HL-60/S4 (cell line): ENCODE data around the gene PALB2.

ENCODE experiments used
- in situ Hi-C: fragments of 300-500 bp; cut with MboI; formaldehyde crosslinking; loops from 2 replicates; pipeline ENCODE4 v1.14.3; 2022; ENCODE audit warnings: low sequenced_read_pairs

PALB2 gene

DNA sequence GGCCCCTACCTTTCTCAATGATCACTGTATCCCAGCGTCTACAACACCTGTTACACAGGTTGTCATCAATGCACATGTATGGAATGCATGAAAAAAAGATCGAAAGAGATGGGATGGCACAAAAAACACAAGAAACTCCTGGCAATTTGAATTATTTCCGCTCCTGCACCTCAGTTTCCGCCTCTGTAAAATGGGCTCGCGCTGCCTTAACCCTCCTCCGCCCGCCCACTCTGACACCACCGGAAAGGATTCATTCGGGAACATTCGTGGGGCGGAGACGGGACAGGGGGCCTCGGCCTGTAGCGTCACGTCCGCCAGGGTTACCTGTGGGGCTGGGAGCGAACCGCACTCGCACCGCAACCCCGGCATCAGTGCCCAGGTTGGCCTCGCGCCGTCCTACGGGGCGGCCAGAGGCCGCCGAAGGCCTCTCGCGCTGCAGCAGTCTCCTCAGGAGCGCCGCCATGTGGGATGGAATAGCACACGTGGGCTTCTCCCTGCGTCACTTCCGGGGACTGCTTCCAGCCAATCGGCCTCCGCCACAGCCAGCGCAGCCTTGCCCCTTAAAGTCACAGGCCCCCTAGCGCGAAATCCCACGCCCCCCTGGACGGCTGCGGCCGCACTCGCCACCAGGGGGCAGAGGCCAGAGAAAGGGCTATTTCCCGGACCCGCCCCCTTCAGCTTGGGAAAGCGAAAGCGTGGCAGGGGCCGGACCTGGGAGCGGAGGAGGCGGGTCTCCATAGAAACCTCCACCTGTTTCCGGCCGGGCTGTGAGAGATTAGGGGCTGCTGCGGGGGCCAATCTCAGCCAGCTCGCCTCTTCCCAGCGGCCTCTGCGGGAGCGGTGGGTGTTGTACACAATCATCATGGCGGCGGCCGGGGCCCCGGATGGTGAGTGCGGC is 84.0 kb downstream of the PALB2 start, which contains the start of the genes EARS2 and UBFD1:
EARS2 (minus strand) TSS at position 470 of the 898 bp plus-strand sequence; CDS start at position 463, 7 bp downstream.
UBFD1 (plus strand) TSS at position 847 of the 898 bp plus-strand sequence; CDS start at position 863, 16 bp downstream.
- in situ Hi-C loops, result no loop called here

DNA sequence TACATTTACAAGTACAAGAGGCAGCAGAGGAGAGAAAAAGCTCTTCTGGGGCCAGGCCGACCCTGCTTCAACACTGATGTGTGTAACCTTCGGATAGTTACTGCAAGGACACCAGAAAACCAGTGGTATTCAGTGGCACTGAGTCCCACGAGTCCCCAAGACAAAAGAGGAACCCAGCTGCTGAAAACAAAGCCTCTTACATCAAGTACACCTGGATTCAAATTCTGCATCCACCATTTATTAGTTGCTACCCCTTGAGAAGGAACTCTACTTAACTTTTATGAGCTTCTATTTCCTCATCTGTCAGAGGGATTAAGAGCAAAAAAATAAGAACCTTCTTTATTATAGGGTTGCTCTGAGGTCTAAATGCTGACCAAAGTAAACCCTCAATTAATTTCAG is 86.6 kb downstream of the PALB2 start:
- in situ Hi-C loops, result no loop called here
